GM12878 (cell line): ENCODE data around the gene COL24A1. TPM values are rescaled to one million over a fixed set of nuclear protein-coding genes. Genes with fewer than 3 reads are reported as not detected.
A peak's percentile ranks its signal among the peaks of the same experiment; 100 is the strongest.

Experiments
- ATAC-seq: fragments of 200-7000 bp; cut with Tn5 transposase; 3 replicates; pipeline ENCODE4 v1.9.1; 2020; ENCODE audit warnings: mild to moderate bottlenecking, moderate library complexity
- Bru-seq: library from RNA; stranded (reverse); fragments of 400-500 nt; gene quantifications from one replicate; lab custom pipeline; 2021; lab: Mats Ljungman, UMichigan
- BruChase-seq, 2 experiments: library from RNA; stranded (reverse); fragments of 400-500 nt; gene quantifications; one replicate each; lab custom pipeline; 2021; lab: Mats Ljungman, UMichigan
- BruUV-seq: library from RNA; stranded (reverse); fragments of 400-500 nt; replicated peaks from 2 replicates; lab custom pipeline; 2021; lab: Mats Ljungman, UMichigan
- CTCF ChIA-PET: fragments of 300-600 bp; sonication (Branson Sonifier 250); formaldehyde crosslinking; extraction: SDS; loops from one replicate; lab custom pipeline; 2021; ENCODE audit warnings: inconsistent platforms; lab: Yijun Ruan, JAX
- POLR2A ChIA-PET: fragments of 350-600 bp; formaldehyde crosslinking; extraction: SDS; loops from one replicate; lab custom pipeline; 2021; ENCODE audit warnings: inconsistent platforms; lab: Charles Lee
- RAD21 ChIA-PET: fragments of 300-600 bp; sonication (Branson Sonifier 250); formaldehyde crosslinking; loops from one replicate; lab custom pipeline; 2023; ENCODE audit warnings: antibody characterized with exemption; ENCODE audit not compliant: unreplicated experiment; lab: Charles Lee
- SMC1A ChIA-PET: fragments of 300-600 bp; sonication (Branson Sonifier 250); formaldehyde crosslinking; loops from one replicate; lab custom pipeline; 2023; ENCODE audit not compliant: unreplicated experiment, uncharacterized antibody; lab: Charles Lee
- DNase-seq: peaks from one replicate; pipeline ENCODE4 v3.0.0-alpha.2; 2011; ENCODE audit warnings: low read depth, low spot score
- FAIRE-seq: peaks from 3 replicates; lab custom pipeline; 2011; peaks lifted over from hg19 to GRCh38; lab: Jason Lieb, UNC
- H2AFZ ChIP-seq: 2 replicates; pipeline ENCODE4 v1.6.0; 2011; ENCODE audit warnings: low read depth, low read length, control low read depth; ENCODE audit not compliant: control insufficient read depth
- H3K27ac ChIP-seq: 2 replicates; pipeline ENCODE4 v1.5.1; 2011; ENCODE audit warnings: control low read depth; ENCODE audit not compliant: control insufficient read depth, insufficient read depth
- H3K27me3 ChIP-seq, 2 experiments: replicated peaks in 1 of 2; 2 replicates each; pipeline versions ENCODE4 v1.6.0 to v1.6.1; 2011; ENCODE audit warnings: low read length in 1 of 2; ENCODE audit not compliant: control insufficient read depth in 2 of 2, insufficient read depth in 2 of 2
- H3K36me3 ChIP-seq, 2 experiments: 2 replicates each; pipeline ENCODE4 v1.5.1; 2011; ENCODE audit warnings: low read length in 1 of 2; ENCODE audit not compliant: control insufficient read depth in 2 of 2, insufficient read depth in 2 of 2
- H3K4me1 ChIP-seq: 2 replicates; pipeline ENCODE4 v1.6.1; 2011; ENCODE audit warnings: mild to moderate bottlenecking, low read length, moderate library complexity, mixed read lengths; ENCODE audit not compliant: control insufficient read depth, insufficient read depth
- H3K4me2 ChIP-seq: 2 replicates; pipeline ENCODE4 v1.6.0; 2011; ENCODE audit warnings: control low read depth; ENCODE audit not compliant: control insufficient read depth, insufficient read depth
- H3K4me3 ChIP-seq: fragments of 200-600 bp; sonication (generic); 2 replicates; pipeline ENCODE4 v1.5.1; 2016
- H3K79me2 ChIP-seq: 2 replicates; pipeline ENCODE4 v1.6.0; 2011; ENCODE audit warnings: low read length; ENCODE audit not compliant: control insufficient read depth, insufficient read depth
- H3K9ac ChIP-seq: 2 replicates; pipeline ENCODE4 v1.8.0; 2011; ENCODE audit warnings: low read length, control low read depth, mixed read lengths; ENCODE audit not compliant: control insufficient read depth, insufficient read depth
- H3K9me3 ChIP-seq: replicated peaks from 3 replicates; pipeline ENCODE4 v1.5.1; 2011; ENCODE audit warnings: mild to moderate bottlenecking, low read length; ENCODE audit not compliant: control insufficient read depth, insufficient read depth
- H4K20me1 ChIP-seq: 2 replicates; pipeline ENCODE4 v1.6.0; 2011; ENCODE audit not compliant: control insufficient read depth, insufficient read depth
- CBFB ChIP-seq: IDR thresholded peaks from 2 replicates; pipeline ENCODE4 v1.6.1; 2016; ENCODE audit warnings: antibody characterized with exemption, low read depth
- IKZF1 ChIP-seq: fragments of 450-650 bp; conservative IDR thresholded peaks from 2 replicates; pipeline ENCODE4 v1.6.1; 2017; ENCODE audit warnings: antibody characterized with exemption, mild to moderate bottlenecking
- MXI1 ChIP-seq: fragments of 150-350 bp; IDR thresholded peaks from 2 replicates; pipeline ENCODE4 v1.6.1; 2011; ENCODE audit warnings: low read depth, mild to moderate bottlenecking, inconsistent platforms, low read length, improper control_type of control experiment
- RFX5 ChIP-seq: IDR thresholded peaks from 2 replicates; pipeline ENCODE4 v1.6.1; 2011; ENCODE audit warnings: low read depth, low read length, improper control_type of control experiment
- SMAD5 ChIP-seq: IDR thresholded peaks from 2 replicates; pipeline ENCODE4 v1.6.1; 2016; ENCODE audit warnings: antibody characterized with exemption, low read depth
- TCF12 ChIP-seq: IDR thresholded peaks from 2 replicates; pipeline ENCODE4 v1.6.1; 2011; ENCODE audit warnings: low read depth, mild to moderate bottlenecking, low read length
- YBX1 ChIP-seq: fragments of 450-650 bp; IDR thresholded peaks from 2 replicates; pipeline ENCODE4 v1.6.1; 2016; ENCODE audit warnings: antibody characterized with exemption
- ZZZ3 ChIP-seq: IDR thresholded peaks from 2 replicates; pipeline ENCODE4 v1.6.1; 2011; ENCODE audit warnings: low read depth; ENCODE audit not compliant: control insufficient read depth, insufficient read length
- WGBS: methylation state at CpG from one replicate; pipeline ENCODE4 v1.1.6; 2016; ENCODE audit warnings: low lambda C conversion rate; ENCODE audit not compliant: insufficient replicate concordance, insufficient coverage; ENCODE audit errors: missing lambda C conversion rate; 5-methylcytosine and 5-hydroxymethylcytosine counted together
- in situ Hi-C: fragments of 300-500 bp; cut with MboI; formaldehyde crosslinking; loops from 9 replicates; pipeline ENCODE4 v1.14.3; 2018; ENCODE audit warnings: mixed read lengths
- intact Hi-C: fragments of 100-400 bp; cut with micrococcal nuclease; formaldehyde crosslinking; loops from one replicate; pipeline ENCODE4 v1.14.2; 2022; ENCODE audit not compliant: unreplicated experiment
- long read RNA-seq, 2 experiments: library from polyadenylated mRNA; unstranded; transcript quantifications; one replicate each; pipeline ENCODE4 v2.0.0, GENCODE V29; 2019 to 2020
- polyA minus RNA-seq, 3 experiments: library from RNA; depleted of rRNA, polyadenylated mRNA; stranded (reverse); fragments of >200 nt; gene quantifications; 2 replicates each; pipeline ENCODE4 v1.2.3, GENCODE V29; 2011
- polyA plus RNA-seq, 11 experiments: library from polyadenylated mRNA; depleted of rRNA in 4 of 11; unstranded in 6 of 11; stranded (reverse) in 5 of 11; fragments of >200 nt; fragmentation: Nextera tagmentation in 4 of 11; fragmentation: Illumina TruSeq in 1 of 11; extraction: Ambion mirVana in 4 of 11; extraction: Trizol in 1 of 11; gene quantifications; 1 replicate in 1 of 11; 2 replicates in 10 of 11; pipeline versions ENCODE4 v1.2.1 to v1.2.3, GENCODE V29; 2011 to 2016; ENCODE audit warnings: inconsistent platforms in 2 of 11, missing spikeins in 2 of 11, low read depth in 1 of 11
- total RNA-seq, 4 experiments: library from RNA; depleted of rRNA in 3 of 4; stranded (reverse); fragments of >200 nt in 3 of 4; fragmentation: Illumina TruSeq in 1 of 4; extraction: Trizol in 1 of 4; gene quantifications; 2 replicates each; pipeline versions ENCODE4 v1.2.1 to v1.2.3, GENCODE V29; 2013 to 2021
- TF ChIP-seq, protein P1 (sequence below): fragments of 450-650 bp; IDR thresholded peaks from 2 replicates; pipeline ENCODE4 v1.6.1; 2017; ENCODE audit warnings: mild to moderate bottlenecking, moderate library complexity
- TF ChIP-seq, protein P2 (sequence below): fragments of 450-650 bp; IDR thresholded peaks from 2 replicates; pipeline ENCODE4 v1.6.1; 2018; ENCODE audit warnings: mild to moderate bottlenecking, low read depth, moderate library complexity; ENCODE audit not compliant: partially characterized antibody

COL24A1 gene
- total RNA-seq (2013; cell fraction: nucleolus; rRNA removed) = 1.4 and 1.9 TPM in 2 replicates
- total RNA-seq (2014; rRNA removed) (2.1 and 2.8 TPM in 2 replicates), total RNA-seq (2014; rRNA removed; fragmentation: Illumina TruSeq; extraction: Trizol) (4.1 and 4.5 TPM in 2 replicates), total RNA-seq (2021) (2.4 and 2.5 TPM in 2 replicates), polyA plus RNA-seq (2011; rRNA removed) (0.19 TPM in 2 replicates), polyA plus RNA-seq (2014; fragmentation: Illumina TruSeq; extraction: Trizol) (3.6 and 5.1 TPM in 2 replicates), polyA plus RNA-seq (2014; fragmentation: Nextera tagmentation; extraction: Ambion mirVana) (1 to 10 TPM; 1.0 to 1.4 TPM), polyA plus RNA-seq (2014; rRNA removed) (2.7 and 2.9 TPM in 2 replicates), polyA plus RNA-seq (2016; fragmentation: Nextera tagmentation; extraction: Ambion mirVana) (1 to 10 TPM; 1.2 to 1.8 TPM), polyA minus RNA-seq (2011; rRNA and poly(A)+ RNA removed) (0.07 and 0.10 TPM in 2 replicates), Bru-seq, nascent RNA (percentile 40 among the genes with signal in this experiment), BruChase-seq, experiment 1, labeled RNA remaining after a 6-hour chase (percentile 41 among the genes with signal in this experiment), BruChase-seq, experiment 2, labeled RNA remaining after a 2-hour chase (percentile 35 among the genes with signal in this experiment)
- 2.4 TPM for polyA plus RNA-seq (2011; ENCODE audit: low read depth)
- 0.04 and 0.07 TPM in 2 replicates for polyA plus RNA-seq (2011; cell fraction: cytosol; rRNA removed)
- 0.73 and 1.2 TPM in 2 replicates for polyA plus RNA-seq (2011; cell fraction: nucleus; rRNA removed)
- 3.0 and 3.7 TPM in 2 replicates for polyA plus RNA-seq (2012)
- polyA minus RNA-seq (2011; cell fraction: cytosol; rRNA and poly(A)+ RNA removed) = not detected in 2 replicates
- polyA minus RNA-seq (2011; cell fraction: nucleus; rRNA and poly(A)+ RNA removed) = 0.12 and 0.19 TPM in 2 replicates
- long read RNA-seq, experiment 1 = 0 reads
- long read RNA-seq, experiment 2, partial matches to known transcripts = 0 of 2 reads
- long read RNA-seq, experiment 2, other reads (novel, unspliced or antisense) = 2 of 2 reads

DNA sequence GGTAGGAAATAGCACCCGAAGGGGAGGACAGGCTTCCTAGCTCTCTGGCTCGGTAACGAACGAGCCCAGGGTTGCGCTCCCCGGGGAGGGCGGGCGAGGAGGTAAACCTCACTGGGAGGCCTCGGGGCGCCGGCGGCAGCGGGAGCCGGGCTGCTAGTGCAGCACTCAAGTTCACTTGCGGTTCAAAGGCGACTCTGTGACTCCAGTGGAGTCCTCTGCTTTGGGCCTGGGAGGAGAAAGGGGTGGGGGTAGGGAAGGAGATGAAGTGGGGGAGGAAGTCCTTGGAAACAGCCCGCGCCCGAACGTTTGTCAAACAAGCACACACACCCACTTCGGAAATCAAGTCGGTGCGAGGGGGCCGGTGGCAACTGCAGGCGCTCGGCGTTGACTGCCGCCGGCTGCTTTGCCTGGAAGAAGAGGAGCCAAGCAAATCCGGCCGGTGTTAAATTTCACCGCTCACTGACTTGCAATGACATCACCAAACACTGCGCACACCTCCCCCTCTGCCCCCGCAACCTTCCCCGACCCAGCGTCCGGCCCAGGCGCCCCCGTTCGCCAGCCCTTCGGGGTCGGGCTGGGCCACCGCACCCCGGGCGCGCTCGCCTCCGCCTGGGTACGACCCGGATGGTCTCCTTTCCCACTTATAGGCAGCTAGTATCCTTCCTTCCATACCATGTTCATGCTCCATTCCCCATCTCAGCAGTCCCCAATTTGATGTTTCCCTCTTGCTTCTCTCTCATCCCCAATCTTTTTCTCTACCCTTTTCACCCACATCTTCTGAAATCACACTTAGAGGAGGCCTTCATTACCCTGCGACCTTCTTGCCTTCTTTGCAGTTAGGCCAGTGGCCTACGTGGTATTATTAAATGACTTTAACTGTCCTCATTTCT lies at the start of gene COL24A1:
TSS of gene COL24A1 (minus strand) at position 207 of the 890 bp plus-strand sequence. CDS start 376 bp downstream, outside the sequence.
- Histone ChIP-seq H3K4me3 (no peak within 1 kb of the TSS), H3K79me2 (no peaks in the 10 kb centered on the region), H3K4me1 (no peaks in the 10 kb centered on the region), H3K9ac (no peak within 1 kb of the TSS), H3K36me3 (no peaks in the 10 kb centered on the region), H2AFZ (peak within 1 kb of the TSS; percentile 37), H3K27ac (no peak within 1 kb of the TSS), H3K27me3 (peaks cover 7 to 29% of the 10 kb centered on the region in 2 experiments), H3K9me3 (no peaks in the 10 kb centered on the region; the same call in 2 of the 3 replicates), H3K4me2 (peak within 1 kb of the TSS; percentile 74), H4K20me1 (no peaks in the 10 kb centered on the region)
- FAIRE-seq = no peak
- intact Hi-C loops = no loop called here
- no peak for DNase-seq
- ChIA-PET SMC1A (no interaction called here), CTCF (no interaction called here), RAD21 (no interaction called here), POLR2A (no interaction called here)
- no TSS peak for BruUV-seq
- ATAC-seq = peak; percentile 19; the same call in 2 of the 3 replicates
- 31% methylated on average over 50 of the region's 52 CpGs for WGBS
- in situ Hi-C loops = no loop called here
- TF ChIP-seq YBX1 (no peak), MXI1 (no peak), RFX5 (no peak), IKZF1 (no peak), ZZZ3 (no peak), SMAD5 (no peak), CBFB (no peak), TCF12 (no peak)
- TF ChIP-seq, protein P1, sequence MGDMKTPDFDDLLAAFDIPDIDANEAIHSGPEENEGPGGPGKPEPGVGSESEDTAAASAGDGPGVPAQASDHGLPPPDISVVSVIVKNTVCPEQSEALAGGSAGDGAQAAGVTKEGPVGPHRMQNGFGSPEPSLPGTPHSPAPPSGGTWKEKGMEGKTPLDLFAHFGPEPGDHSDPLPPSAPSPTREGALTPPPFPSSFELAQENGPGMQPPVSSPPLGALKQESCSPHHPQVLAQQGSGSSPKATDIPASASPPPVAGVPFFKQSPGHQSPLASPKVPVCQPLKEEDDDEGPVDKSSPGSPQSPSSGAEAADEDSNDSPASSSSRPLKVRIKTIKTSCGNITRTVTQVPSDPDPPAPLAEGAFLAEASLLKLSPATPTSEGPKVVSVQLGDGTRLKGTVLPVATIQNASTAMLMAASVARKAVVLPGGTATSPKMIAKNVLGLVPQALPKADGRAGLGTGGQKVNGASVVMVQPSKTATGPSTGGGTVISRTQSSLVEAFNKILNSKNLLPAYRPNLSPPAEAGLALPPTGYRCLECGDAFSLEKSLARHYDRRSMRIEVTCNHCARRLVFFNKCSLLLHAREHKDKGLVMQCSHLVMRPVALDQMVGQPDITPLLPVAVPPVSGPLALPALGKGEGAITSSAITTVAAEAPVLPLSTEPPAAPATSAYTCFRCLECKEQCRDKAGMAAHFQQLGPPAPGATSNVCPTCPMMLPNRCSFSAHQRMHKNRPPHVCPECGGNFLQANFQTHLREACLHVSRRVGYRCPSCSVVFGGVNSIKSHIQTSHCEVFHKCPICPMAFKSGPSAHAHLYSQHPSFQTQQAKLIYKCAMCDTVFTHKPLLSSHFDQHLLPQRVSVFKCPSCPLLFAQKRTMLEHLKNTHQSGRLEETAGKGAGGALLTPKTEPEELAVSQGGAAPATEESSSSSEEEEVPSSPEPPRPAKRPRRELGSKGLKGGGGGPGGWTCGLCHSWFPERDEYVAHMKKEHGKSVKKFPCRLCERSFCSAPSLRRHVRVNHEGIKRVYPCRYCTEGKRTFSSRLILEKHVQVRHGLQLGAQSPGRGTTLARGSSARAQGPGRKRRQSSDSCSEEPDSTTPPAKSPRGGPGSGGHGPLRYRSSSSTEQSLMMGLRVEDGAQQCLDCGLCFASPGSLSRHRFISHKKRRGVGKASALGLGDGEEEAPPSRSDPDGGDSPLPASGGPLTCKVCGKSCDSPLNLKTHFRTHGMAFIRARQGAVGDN = no peak
- TF ChIP-seq, protein P2, sequence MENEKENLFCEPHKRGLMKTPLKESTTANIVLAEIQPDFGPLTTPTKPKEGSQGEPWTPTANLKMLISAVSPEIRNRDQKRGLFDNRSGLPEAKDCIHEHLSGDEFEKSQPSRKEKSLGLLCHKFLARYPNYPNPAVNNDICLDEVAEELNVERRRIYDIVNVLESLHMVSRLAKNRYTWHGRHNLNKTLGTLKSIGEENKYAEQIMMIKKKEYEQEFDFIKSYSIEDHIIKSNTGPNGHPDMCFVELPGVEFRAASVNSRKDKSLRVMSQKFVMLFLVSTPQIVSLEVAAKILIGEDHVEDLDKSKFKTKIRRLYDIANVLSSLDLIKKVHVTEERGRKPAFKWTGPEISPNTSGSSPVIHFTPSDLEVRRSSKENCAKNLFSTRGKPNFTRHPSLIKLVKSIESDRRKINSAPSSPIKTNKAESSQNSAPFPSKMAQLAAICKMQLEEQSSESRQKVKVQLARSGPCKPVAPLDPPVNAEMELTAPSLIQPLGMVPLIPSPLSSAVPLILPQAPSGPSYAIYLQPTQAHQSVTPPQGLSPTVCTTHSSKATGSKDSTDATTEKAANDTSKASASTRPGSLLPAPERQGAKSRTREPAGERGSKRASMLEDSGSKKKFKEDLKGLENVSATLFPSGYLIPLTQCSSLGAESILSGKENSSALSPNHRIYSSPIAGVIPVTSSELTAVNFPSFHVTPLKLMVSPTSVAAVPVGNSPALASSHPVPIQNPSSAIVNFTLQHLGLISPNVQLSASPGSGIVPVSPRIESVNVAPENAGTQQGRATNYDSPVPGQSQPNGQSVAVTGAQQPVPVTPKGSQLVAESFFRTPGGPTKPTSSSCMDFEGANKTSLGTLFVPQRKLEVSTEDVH = no peak
